IPS-18a (cell line): ENCODE data around the gene ZSWIM1.
"Not testable (repeated sequence)": the region's sequence is repeated elsewhere in the genome, so short reads cannot be mapped to it uniquely, and the experiment has no call there.

Experiments used
- H3K27ac ChIP-seq: one replicate; pipeline ENCODE4 v1.5.1; 2013; ENCODE audit warnings: low read length
- H3K27me3 ChIP-seq: one replicate; pipeline ENCODE4 v1.6.1; 2013; ENCODE audit warnings: mild to moderate bottlenecking, low read length; ENCODE audit not compliant: control insufficient read depth, insufficient read depth
- H3K36me3 ChIP-seq: one replicate; pipeline ENCODE4 v1.6.1; 2013; ENCODE audit warnings: low read depth, low read length; ENCODE audit not compliant: control insufficient read depth
- H3K4me1 ChIP-seq: one replicate; pipeline ENCODE4 v1.6.1; 2013; ENCODE audit warnings: low read depth, low read length; ENCODE audit not compliant: control insufficient read depth
- H3K4me3 ChIP-seq: one replicate; pipeline ENCODE4 v1.5.1; 2013; ENCODE audit warnings: low read length
- H3K9ac ChIP-seq: one replicate; pipeline ENCODE4 v1.6.1; 2013; ENCODE audit warnings: mild to moderate bottlenecking, low read length, moderate library complexity
- H3K9me3 ChIP-seq: one replicate; pipeline ENCODE4 v1.6.1; 2013; ENCODE audit warnings: low read depth, low read length; ENCODE audit not compliant: control insufficient read depth

The ZSWIM1 gene

DNA sequence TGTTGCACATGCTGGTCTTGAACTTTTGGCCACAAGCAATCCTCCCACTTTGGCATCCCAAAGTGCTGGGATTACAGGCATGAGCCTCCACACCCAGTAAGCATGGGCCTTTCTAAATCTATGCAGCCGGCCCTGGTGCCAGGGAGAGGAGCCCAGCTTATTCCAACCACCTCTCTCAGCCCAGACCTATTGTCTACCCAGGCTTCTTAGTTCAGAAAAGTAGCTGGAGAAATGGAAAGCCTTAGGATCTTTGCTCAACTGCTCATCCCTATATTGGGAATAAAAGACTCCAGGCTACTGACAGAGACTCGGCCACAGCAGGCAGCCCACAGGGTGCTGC, 45.7 kb downstream of the ZSWIM1 start:
- H3K27ac ChIP-seq, result no peak overlapping the region
- no peaks in the 10 kb centered on the region for H3K36me3 ChIP-seq
- H3K4me3 ChIP-seq, result no peak overlapping the region
- no peaks in the 10 kb centered on the region for H3K27me3 ChIP-seq
- H3K9ac ChIP-seq, result no peak overlapping the region
- H3K9me3 ChIP-seq, result no peaks in the 10 kb centered on the region
- no peaks in the 10 kb centered on the region for H3K4me1 ChIP-seq

- Histone ChIP-seq H3K9me3 (no peaks in the 10 kb centered on the region), H3K36me3 (no peaks in the 10 kb centered on the region), H3K9ac (no peak overlapping the region), H3K27me3 (no peaks in the 10 kb centered on the region), H3K4me3 (no peak overlapping the region), H3K4me1 (no peaks in the 10 kb centered on the region), H3K27ac (no peak overlapping the region)
Observed at GRCh38 chr20:45927071-45927878, 46.2 kb downstream of the ZSWIM1 start.

DNA sequence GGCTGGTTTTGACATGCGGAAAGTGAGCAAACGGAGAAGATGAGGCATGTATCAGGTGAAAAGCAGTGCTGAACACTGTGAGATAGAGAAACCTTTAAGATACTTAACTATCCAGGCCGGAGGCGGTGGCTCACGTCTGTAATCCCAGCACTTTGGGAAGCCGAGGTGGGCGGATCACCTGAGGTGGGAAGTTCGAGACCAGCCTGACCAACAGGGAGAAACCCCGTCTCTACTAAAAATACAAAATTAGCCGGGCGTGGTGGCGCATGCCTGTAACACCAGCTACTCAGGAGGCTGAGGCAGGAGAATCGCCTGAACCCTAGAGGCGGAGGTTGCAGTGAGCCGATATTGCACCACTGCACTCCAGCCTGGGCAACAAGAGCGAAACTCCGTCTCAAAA, 50.7 kb downstream of the ZSWIM1 start:
- H3K27ac ChIP-seq, H3K9me3 ChIP-seq, H3K27me3 ChIP-seq, H3K36me3 ChIP-seq, H3K4me3 ChIP-seq, H3K9ac ChIP-seq: not testable (repeated sequence)
- H3K4me1 ChIP-seq, result peaks cover 10% of the 10 kb centered on the region

DNA sequence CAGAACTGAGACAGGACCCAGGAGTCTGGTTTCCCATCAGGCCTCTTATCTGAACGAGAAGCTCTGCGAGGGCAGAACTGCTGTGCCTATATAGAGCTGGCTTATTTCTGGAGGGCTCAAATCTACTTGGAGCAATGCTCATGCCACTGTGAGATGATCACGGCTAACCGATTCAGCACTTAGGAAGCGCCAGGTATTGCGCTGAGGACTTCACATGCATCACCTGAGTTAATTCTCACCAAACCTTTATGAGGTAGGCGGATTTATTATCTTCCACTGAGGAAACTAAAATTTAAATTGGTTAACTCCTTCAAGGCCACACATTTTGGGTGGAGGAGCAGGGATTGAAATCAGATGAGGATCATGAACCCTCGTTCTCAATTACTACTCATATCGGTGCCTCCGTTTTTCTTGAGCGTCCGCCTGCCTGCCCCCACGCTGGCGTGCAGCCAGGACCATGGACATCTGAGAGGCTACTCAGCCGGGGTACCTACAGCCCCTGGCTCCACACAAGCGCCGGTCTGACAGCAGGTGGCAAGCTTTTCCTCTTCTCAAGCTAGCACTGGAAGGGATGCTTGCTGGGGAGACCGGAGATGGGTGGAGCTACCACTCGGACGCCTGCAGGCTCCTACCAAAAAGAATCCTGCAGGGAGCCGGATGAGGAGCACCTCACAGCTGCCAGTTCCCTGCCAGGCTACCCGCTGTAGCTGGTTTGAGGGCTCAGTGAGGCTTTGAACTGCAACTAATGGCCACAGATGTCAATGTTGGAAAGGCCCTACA, 52.4 kb downstream of the ZSWIM1 start:
- H3K27me3 ChIP-seq, result no peaks in the 10 kb centered on the region
- peaks cover 28% of the 10 kb centered on the region for H3K4me1 ChIP-seq
- H3K27ac ChIP-seq, result peak overlapping the region; percentile 85
- peaks cover 9% of the 10 kb centered on the region for H3K36me3 ChIP-seq
- H3K4me3 ChIP-seq, result peak overlapping the region; percentile 96
- H3K9ac ChIP-seq, result peak overlapping the region; percentile 98
- no peaks in the 10 kb centered on the region for H3K9me3 ChIP-seq

- H3K27ac ChIP-seq, result peak overlapping the region; percentile 85
- peak overlapping the region; percentile 96 for H3K4me3 ChIP-seq
- peak overlapping the region; percentile 98 for H3K9ac ChIP-seq
- peaks cover 32% of the 10 kb centered on the region for H3K4me1 ChIP-seq
- no peaks in the 10 kb centered on the region for H3K27me3 ChIP-seq
- H3K9me3 ChIP-seq, result no peaks in the 10 kb centered on the region
- peaks cover 9% of the 10 kb centered on the region for H3K36me3 ChIP-seq
Observed at GRCh38 chr20:45934046-45934585, 53.1 kb downstream of the ZSWIM1 start.
